ENCODE measurements around the gene ARHGEF5. TPM values are rescaled to one million over a fixed set of nuclear protein-coding genes. Genes with fewer than 3 reads are reported as not detected.
"Not testable (repeated sequence)": the region's sequence is repeated elsewhere in the genome, so short reads cannot be mapped to it uniquely, and the experiment has no call there.

ARHGEF5 gene
- total RNA-seq, 1 experiment from 2014 or later: 2.5 TPM

GRCh38 chr7:144418931-144419330, 63.7 kb downstream of the ARHGEF5 start:
- DNase-seq (ENCODE audit: low read depth): not testable (repeated sequence)

- DNase-seq (ENCODE audit: low read depth): not testable (repeated sequence)
Observed at GRCh38 chr7:144427539-144427938, 72.3 kb downstream of the ARHGEF5 start.

DNA sequence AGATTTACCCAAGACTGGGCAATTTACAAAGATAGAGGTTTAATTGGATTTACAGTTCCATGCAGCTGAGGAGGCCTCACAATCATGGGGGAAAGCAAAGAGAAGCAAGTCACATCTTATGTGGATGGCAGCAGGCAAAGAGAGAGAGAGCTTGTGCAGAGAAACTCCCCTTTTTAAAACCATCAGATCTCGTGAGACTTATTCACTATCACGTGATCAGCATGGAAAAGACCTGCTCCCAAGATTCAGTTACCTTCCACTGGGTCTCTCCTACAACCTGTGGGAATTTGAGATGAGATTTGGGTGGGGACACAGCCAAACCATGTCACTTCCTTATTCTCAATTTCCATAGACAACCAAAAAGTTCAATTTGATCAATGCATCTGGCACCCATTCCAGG, 73.2 kb downstream of the ARHGEF5 start:
- no peak for DNase-seq (ENCODE audit: low read depth)

Other genes starting within 250 kb of the ARHGEF5 start
- gene OR2A2, start 245.8 kb upstream of the ARHGEF5 start, total RNA-seq (2014; rRNA removed; shearing (Covaris generic)): not detected in 2 replicates
- not detected in 2 replicates for gene OR2A14, start 232.2 kb upstream of the ARHGEF5 start, total RNA-seq (2014; rRNA removed; shearing (Covaris generic))
- gene CTAGE4, start 171.9 kb upstream of the ARHGEF5 start, total RNA-seq (2014; rRNA removed; shearing (Covaris generic)): 0.14 and 0.17 TPM in 2 replicates
- gene ARHGEF35, start 159.6 kb upstream of the ARHGEF5 start, total RNA-seq (2014; rRNA removed; shearing (Covaris generic)): 0.11 TPM in 1 of 2 replicates, not detected in the other
- gene OR2A42, start 115.8 kb upstream of the ARHGEF5 start, total RNA-seq (2014; rRNA removed; shearing (Covaris generic)): not detected in 2 replicates
- not detected in 2 replicates for gene OR2A7, start 90.6 kb upstream of the ARHGEF5 start, total RNA-seq (2014; rRNA removed; shearing (Covaris generic))
- gene CTAGE8, start 86.1 kb upstream of the ARHGEF5 start, total RNA-seq (2014; rRNA removed; shearing (Covaris generic)): not detected in 2 replicates
- not detected in 2 replicates for gene OR2A1, start 43.0 kb upstream of the ARHGEF5 start, total RNA-seq (2014; rRNA removed; shearing (Covaris generic))
- not detected in 2 replicates for gene NOBOX, start 48.3 kb downstream of the ARHGEF5 start, total RNA-seq (2014; rRNA removed; shearing (Covaris generic))

Measured in HT1080 (cell line).